ENCODE data around the gene IPO4. TPM values are rescaled to one million over a fixed set of nuclear protein-coding genes. Genes with fewer than 3 reads are reported as not detected.
A peak's percentile ranks its signal among the peaks of the same experiment; 100 is the strongest.
"Not testable (repeated sequence)": the region's sequence is repeated elsewhere in the genome, so short reads cannot be mapped to it uniquely, and the experiment has no call there.

Gene IPO4, protein sequence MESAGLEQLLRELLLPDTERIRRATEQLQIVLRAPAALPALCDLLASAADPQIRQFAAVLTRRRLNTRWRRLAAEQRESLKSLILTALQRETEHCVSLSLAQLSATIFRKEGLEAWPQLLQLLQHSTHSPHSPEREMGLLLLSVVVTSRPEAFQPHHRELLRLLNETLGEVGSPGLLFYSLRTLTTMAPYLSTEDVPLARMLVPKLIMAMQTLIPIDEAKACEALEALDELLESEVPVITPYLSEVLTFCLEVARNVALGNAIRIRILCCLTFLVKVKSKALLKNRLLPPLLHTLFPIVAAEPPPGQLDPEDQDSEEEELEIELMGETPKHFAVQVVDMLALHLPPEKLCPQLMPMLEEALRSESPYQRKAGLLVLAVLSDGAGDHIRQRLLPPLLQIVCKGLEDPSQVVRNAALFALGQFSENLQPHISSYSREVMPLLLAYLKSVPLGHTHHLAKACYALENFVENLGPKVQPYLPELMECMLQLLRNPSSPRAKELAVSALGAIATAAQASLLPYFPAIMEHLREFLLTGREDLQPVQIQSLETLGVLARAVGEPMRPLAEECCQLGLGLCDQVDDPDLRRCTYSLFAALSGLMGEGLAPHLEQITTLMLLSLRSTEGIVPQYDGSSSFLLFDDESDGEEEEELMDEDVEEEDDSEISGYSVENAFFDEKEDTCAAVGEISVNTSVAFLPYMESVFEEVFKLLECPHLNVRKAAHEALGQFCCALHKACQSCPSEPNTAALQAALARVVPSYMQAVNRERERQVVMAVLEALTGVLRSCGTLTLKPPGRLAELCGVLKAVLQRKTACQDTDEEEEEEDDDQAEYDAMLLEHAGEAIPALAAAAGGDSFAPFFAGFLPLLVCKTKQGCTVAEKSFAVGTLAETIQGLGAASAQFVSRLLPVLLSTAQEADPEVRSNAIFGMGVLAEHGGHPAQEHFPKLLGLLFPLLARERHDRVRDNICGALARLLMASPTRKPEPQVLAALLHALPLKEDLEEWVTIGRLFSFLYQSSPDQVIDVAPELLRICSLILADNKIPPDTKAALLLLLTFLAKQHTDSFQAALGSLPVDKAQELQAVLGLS
- 165 and 275 TPM in 2 replicates for total RNA-seq (2014; rRNA removed; shearing (Covaris generic))

DNA sequence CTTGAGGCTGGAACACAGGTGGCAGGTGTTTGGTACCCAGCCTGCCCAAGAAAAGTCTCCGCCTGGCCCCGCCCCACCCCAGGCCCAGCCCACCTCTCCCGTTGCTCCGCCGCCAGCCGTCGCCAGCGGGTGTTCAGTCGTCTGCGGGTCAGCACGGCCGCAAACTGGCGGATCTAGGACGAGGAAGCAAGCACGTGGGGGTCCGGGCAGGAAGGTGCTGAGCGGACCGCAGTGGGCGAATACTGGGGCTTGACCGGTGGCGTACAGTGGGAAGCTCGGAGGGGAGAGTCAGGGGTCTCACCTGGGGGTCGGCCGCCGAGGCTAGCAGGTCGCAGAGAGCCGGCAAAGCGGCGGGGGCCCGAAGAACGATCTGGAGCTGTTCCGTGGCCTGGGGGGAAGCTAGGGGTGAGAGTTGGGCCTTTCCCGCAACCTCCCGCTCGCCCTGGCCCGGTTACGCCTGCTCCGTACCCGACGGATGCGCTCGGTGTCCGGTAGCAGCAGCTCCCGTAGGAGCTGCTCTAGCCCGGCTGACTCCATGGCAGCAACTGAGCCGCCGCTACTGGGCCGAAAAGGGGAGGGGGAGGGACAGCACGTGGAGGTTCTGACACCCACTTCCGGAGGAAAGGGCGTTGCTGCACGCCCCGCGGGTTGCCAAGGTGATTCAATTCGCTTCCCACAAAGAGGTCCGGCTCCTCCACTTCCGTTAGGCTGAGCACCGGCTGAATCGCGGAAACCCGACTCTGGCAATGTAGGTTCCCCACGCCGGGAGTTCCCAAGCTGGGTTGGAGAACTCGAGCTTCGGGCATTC is at the start of gene IPO4:
TSS of gene IPO4 (minus strand) at position 566 of the 808 bp plus-strand sequence. CDS start at position 537, 29 bp downstream.
- peak; percentile 99 for DNase-seq (ENCODE audit: low read depth)

DNA sequence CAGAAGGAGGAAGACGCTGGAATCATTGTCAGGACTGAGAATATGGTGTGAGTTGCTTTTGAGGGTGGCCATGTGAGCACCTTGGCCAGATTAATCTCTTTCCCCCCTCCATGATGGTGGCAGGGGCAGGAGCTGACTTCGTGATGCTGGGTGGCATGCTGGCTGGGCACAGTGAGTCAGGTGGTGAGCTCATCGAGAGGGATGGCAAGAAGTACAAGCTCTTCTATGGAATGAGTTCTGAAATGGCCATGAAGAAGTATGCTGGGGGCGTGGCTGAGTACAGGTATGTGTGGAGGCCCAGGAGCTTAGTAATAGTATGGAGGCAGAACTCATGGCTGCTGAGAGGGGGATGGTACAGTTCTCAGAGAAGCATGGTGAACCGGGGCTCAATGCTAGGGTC is 49.5 kb upstream of the IPO4 start:
- no peak for DNase-seq (ENCODE audit: low read depth)

DNA sequence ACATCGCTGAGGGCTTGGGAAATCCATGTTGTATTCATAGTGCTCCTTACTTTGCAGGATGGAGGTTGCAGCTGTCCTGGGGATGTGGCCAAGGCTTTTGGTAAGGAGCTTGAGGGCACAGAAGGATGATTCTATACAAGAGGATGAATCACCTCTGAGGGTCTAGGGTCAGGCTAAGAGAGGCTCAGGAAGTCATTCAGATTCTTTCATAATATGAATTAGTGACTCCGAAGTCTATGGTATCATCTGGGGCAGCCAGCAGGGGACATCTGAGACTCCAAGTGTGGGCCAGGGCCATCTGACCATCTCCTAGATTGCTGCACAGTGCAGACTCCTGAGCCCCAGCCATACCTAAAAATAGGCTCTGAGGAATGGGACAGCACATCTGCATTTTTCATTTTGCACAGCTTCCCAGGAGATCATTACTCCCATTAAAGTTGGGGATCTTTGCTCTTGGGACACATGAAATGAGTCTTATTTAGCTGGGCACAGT is 48.9 kb upstream of the IPO4 start:
- no peak for DNase-seq (ENCODE audit: low read depth)

DNA sequence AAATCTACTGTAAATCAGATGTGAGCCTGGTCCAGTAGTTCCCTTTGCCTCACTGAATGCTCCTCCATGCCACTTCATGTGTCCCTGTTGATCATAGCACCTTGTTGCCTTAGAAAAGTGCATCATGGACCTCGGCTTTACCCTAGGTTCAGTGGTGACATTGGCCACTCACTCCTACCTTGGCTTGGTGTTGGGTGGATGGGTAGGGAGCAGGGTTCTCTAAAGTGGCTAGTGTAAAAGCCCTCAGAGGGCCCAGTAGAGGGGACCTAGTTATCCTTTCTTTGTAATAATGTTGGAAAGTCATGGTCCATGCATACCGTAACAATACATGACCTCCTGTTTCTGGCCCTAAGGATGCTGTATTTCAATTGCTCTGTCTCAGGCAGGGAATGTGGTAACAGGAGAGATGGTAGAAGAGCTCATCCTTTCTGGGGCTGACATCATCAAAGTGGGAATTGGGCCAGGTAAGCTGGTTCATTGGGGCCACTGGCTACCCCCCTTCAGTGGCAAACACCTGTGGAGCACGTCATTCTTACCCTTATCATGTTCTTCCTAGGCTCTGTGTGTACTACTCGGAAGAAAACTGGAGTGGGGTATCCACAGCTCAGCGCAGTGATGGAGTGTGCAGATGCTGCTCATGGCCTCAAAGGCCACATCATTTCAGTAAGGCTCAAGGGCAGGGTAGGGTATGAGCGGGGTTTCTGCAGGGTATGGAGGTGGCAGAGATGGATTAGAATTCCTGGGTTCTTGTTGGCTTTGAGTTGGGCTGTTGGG is 48.3 kb upstream of the IPO4 start:
- DNase-seq (ENCODE audit: low read depth): no peak

DNA sequence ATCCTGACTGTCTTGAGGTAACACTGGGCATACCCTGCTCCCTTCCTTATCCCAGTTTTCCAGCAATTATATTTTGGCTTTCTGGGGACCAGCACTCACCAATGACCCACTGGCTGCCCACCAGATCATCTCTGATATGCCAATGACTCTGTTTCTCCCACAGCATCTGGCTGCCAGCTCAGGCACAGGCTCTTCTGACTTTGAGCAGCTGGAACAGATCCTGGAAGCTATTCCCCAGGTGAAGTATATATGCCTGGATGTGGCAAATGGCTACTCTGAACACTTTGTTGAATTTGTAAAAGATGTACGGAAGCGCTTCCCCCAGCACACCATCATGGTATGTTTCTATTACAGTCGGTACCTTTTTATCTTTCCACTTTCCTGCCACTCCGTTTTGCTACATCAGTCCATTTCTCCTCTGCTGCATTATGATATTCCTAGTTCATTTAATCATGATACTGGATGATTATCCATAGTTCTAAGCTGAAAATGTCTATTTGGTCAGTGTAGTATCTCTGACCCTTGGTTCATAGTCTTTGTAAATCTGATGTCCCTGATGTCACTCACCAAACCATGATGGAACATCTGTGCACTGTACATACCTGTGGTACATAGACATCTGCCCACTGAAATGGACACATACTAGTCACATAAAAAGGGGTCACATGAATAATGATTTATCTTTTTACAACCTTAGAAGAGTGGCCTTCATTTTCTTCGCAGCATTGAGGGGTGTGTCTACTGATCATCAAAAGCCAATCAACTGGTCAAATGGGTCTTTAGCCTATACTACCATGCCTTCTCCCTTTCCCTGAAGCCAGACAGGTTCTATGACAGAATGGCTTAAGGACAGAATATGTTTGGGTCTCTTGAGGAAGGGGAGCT is 47.4 kb upstream of the IPO4 start:
- DNase-seq (ENCODE audit: low read depth): no peak

DNA sequence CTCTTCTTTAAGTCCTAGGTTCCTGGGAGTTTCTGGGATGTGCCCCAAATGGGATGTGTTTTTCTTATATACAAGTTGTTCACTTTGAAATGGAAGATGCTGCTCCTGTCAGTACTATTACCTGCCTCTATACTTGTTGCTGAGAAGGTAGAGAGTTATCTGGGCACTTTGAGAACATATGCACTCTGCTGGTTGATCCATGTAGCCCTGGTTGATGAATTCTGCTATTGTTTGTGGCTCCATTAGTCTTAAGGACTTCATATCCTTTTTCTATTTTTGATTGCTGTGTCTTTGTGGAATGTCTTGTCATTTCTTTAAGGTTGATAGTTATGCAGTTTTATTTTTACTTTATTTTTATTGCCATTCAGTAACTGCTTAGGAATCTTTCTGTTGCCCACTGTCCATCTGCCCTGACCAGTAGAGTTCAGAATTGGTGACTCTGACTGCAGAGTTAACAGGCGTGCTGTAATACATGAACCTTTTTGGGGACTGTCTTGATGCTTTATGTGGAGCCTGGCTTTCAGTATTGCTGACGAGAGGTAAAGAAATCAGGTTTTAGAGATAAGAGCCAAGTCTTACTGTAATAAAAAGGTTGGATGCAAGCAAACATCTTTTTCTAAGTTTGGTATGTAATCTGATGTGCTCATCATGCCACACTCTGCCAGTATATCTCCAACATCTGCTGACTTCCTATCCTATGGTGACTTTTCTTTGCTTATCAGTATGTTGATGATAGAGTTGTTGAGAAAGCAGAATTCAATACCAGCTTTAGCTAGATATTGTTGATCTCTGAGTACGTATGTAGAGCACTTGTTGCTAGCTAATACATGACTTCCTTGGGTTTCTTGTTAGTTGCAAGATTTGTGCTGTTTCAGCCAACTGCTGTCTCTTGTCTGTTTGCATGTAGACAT is 45.7 kb upstream of the IPO4 start:
- DNase-seq (ENCODE audit: low read depth): no peak

DNA sequence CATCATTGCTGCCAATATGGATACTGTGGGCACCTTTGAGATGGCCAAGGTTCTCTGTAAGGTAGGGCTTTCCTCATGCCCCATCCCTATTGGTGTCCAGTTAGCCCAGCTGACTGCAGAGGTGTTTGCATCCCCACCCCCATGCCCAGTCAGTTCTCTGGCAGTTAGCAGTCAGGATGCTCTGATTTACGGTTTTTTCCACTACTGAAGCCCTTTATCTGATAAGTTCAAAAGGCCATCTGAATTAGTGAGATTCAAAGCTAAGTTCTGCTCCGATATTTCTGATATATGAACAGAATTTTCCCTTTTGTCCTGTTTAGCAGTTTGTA is 44.9 kb upstream of the IPO4 start:
- no peak for DNase-seq (ENCODE audit: low read depth)

DNA sequence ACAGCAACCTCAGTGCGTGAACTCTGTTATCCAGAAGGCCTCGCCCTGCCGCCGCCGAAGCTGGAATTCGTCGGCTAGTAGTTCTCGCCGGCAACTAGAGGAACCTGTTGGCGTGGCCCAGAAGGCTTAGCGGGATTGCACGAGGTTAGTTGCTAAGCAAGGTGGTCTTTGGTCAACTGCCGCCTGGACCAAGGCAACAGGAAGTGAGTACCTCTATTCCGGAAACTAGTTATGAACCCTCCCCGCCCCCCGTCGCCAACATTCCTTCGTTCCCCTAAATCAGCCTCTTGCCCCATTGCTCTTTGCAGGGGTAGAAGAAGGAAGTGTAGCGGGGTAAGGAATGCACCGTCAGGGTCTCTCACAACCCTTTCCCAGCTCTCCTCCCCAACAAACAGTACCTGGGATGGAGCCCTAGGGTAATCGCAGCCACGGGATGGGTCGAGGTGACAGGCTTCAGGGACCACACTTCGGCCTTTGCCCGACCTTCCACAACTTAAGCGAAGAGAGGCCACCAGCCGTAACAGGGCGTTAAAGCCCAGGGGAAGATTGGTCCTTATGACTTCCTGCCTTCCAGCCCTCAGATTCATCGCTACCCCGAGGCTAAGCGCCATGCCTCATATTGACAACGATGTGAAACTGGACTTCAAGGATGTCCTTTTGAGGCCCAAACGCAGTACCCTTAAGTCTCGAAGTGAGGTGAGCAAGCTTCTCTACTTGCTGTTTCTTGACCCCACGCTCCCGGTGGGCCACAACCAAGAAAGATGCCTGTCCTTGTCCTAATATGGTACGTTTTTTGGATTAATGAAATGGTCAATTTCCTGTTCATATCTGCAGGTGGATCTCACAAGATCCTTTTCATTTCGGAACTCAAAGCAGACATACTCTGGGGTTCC is 44.3 kb upstream of the IPO4 start, which contains the start of gene GMPR2:
TSS of gene GMPR2 (plus strand) at position 285 of the 893 bp plus-strand sequence. CDS start at position 610, 325 bp downstream.
- DNase-seq (ENCODE audit: low read depth): peak; percentile 26

DNA sequence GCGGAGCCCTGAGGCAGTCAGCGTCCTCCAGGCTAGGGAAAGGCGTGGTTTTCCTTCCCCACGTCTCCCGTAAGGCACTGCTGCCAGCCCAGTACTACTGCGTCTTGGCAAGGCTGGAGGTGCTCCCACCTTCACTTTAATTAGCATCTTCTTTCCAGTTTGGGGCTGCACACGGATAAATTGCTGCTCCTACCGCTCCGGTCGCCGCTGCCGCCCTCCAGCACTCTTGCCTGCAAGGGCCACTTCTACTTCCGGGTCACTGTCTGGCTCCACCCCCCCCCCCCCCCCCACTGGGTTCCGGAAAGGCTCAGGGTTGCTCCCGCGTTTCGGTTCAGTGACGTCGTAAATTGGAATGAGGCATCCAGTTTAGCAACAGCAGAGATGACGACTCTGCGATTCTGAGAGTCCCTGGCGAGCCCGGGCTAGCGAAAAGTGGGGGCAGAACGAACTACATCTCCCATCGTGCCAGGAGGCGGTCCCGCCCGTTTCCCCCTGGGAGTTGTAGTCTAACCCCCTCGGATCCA is 43.6 kb upstream of the IPO4 start, which contains the start of gene NEDD8:
TSS of gene NEDD8 (minus strand) at position 247 of the 524 bp plus-strand sequence. CDS start at position 147, 100 bp downstream.
- DNase-seq (ENCODE audit: low read depth): peak; percentile 96

DNA sequence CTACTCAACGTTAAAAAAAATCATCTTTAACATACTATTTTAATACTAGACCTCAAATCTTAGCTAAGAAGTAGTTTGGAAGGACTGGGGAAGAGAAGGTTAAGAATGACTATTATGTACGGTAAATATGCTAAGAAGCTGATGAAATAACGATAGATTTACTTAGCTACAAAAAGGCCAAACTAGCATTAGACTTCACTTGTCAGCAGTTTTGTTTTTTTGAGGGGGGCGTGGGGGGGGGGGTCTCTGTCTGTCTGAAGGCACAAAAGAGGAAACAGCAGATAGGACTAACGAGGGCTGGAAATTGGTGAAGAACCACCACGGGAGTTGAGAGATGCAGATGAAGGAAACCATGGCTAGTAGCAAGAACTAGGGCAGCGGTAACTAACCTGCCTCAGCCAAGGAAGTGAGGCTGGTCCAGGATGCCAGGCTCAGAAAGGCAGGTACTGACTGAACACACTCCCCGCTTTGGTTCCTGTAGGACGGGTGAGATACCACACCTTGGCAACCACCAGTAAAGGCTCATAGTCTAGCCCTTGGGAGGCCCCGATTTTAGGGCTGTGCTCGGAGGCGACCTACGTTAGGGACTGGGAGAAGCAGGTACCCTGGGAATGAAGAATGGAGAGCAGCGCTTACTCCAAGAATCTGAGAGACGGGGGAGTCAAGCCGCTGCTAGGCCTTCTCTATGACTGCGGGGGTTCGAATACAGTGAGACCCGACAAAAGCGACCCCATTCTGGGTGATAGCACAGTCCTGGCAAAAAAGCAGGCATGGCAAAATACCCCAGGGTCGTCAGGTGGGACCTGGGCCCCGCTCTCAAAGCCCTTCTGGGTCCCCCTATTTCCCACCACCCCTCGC is 42.9 kb upstream of the IPO4 start:
- DNase-seq (ENCODE audit: low read depth): no peak

DNA sequence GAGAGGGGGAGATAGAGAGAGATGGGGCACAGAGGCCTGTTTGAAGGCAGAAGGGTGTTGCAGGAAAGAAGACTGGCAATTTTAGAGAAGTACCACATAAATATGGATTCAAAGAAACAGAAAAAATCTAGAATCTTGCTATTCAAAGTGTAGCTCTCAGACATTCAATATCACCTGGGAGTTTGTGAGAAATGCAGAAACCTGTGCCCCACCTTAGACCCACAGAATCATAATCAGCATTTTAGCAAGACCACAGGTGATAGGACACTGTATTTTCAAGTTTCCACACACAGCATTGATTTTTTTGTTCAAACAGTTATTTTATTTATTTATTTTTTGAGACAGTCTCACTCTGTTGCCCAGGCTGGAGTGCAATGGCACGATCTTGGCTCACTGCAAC is 40.3 kb upstream of the IPO4 start:
- no peak for DNase-seq (ENCODE audit: low read depth)

DNA sequence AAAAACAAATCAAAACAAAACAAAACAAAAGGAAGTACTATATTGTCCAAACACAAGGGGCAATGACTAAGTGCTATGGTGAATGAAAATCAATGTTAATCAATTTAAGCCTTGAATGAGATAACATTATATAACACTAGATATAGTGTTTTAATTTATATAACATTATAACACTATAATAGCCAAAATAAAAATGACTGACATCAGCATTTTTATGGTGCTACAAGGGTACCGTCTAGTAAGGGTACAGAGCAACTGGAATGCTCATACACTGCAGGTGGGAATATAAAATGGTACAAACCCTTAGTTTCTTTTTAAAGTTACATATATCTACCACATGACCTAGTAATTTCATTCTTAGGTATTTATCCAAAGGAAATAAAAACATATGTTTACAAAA is 37.9 kb upstream of the IPO4 start:
- no peak for DNase-seq (ENCODE audit: low read depth)

DNA sequence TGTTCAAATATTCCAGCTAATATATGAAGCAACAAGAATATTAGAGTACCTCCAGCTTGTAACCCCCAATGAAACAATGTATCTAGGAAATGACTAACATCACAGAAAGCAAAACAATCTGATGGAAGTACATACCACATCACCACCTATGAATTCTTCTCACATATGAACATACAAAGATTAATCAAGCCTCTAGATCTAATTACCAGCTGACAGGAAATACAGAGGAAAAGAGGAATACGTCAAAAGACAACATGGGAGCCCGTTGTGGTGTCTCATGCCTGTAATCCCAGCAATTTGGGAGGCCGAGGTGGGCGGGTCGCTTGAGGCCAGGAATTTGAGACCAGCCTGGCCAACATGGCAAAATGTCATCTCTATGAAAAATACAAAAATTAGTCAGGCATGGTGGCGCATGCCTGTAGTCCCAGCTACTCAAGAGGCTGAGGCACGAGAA is 36.0 kb upstream of the IPO4 start:
- peak; percentile 83 for DNase-seq (ENCODE audit: low read depth)

DNA sequence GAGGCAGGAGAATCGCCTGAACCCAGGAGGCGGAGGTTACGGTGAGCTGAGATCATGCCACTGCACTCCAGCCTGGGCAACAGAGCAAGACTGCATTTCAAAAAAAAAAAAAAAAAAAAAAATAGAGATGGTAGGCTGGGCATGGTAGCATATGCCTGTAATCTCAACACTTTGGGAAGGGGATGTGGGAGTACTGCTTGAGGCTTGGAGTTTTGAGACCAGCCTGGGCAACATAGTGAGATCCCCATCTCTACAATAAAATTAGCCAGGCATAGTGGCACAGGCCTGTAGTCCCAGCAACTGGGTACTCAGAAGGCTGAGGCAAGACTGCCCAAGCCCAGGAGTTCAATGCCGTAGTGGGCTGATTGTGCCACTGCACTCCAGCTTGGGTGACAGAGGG is 34.4 kb upstream of the IPO4 start:
- not testable (repeated sequence) for DNase-seq (ENCODE audit: low read depth)

DNA sequence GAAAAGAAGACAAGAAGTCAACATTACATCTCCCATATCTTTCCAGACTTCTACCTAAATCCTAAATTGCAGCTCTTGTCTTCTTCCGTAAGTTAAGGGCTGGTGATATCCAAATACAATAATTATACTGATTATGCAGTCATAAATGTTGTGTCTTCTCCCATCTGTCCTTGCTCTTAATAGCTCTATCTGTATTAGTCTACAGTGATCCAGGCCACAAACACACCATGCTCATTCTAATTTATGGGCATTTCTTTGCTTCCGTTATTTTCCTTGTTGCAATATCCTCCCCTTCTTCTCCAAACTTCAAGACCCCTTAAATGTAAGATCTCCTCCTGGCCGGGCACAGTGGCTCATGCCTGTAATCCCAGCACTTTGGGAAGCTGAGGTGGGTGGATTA is 30.9 kb upstream of the IPO4 start:
- no peak for DNase-seq (ENCODE audit: low read depth)

DNA sequence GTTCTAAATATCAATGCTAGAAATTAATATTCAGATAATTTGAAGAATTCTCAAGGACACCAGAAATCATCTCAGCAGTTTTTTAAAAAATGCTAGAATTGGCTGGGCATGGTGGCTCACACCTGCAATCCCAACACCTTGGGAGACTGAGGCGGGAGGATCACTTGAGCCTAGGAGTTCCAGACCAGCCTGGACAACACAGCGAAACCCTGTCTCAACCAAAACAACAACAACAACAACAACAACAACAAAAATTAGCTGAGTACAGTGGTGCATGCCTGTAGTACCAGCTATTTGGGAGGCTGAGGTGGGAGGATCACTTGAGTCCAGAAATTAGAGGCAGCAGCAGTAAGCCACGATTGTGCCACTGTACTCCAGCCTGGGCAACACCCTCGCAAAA is 30.5 kb upstream of the IPO4 start:
- no peak for DNase-seq (ENCODE audit: low read depth)
